ENCODE results near the gene FGF9. TPM values are rescaled to one million over a fixed set of nuclear protein-coding genes. Genes with fewer than 3 reads are reported as not detected.
A peak's percentile ranks its signal among the peaks of the same experiment; 100 is the strongest.

FGF9 gene
- total and polyA plus RNA-seq, 7 experiments from 2014 or later = 0.19 to 5.6 (median 2.0) TPM

GRCh38 chr13:21672796-21673538 is 2.1 kb downstream of the FGF9 start:
- H3K36me3 Mint-ChIP-seq = no peaks in the 10 kb centered on the region
- ChIA-PET CTCF (interaction anchor here (0.6 kb wide), 2 partner anchors 72 to 343 kb away, joined by 3 read pairs; no protein-coding TSS in a partner anchor), POLR2A (interaction anchor here (0.6 to 8.2 kb wide), 3 partner anchors 30 to 388 kb away, joined by 5 to 86 read pairs (median 7); partner anchors contain the start of gene MICU2)
- ATAC-seq = no peak
- no peaks in the 10 kb centered on the region for H3K36me3 ChIP-seq (ENCODE audit: control insufficient read depth in 2 of 3, insufficient read depth in 3 of 3, low read length in 3 of 3)
- intact Hi-C loops (cut with micrococcal nuclease) = loop anchor here (1.0 to 10.0 kb wide), 12 partner anchors 172 to 1904 kb away; partner anchors contain the start of genes MRPL57 (in 2 of the 2), SKA3 (in 2 of the 2), EEF1AKMT1 (in 1 of the 2) and ZDHHC20 (in 1 of the 2)
- peak overlapping the region; percentile 70 for H3K4me3 ChIP-seq (ENCODE audit: low read length)
- H3K9me3 Mint-ChIP-seq = peaks cover 0 to 3% (median 0%) of the 10 kb centered on the region in 11 donors
- peak overlapping the region; percentile 68 to 98 (median 92) for H3K4me3 Mint-ChIP-seq
- no peak for DNase-seq
- peaks cover 19 to 33% of the 10 kb centered on the region in 2 donors for H3K4me1 ChIP-seq (ENCODE audit: control insufficient read depth in 2 of 2, insufficient read depth in 2 of 2, low read length in 2 of 2)
- no peak overlapping the region for H3K27ac ChIP-seq (ENCODE audit: low read depth, low read length)
- peaks cover 11 to 85% (median 31%) of the 10 kb centered on the region in 5 donors for H3K27me3 Mint-ChIP-seq
- H3K27ac Mint-ChIP-seq = peak overlapping the region in 5 of 9 donors; percentile 21 to 88 (median 71)
- no peaks in the 10 kb centered on the region for H3K9me3 ChIP-seq (ENCODE audit: control insufficient read depth in 2 of 3, low read length in 3 of 3)
- peaks cover 0 to 10% of the 10 kb centered on the region in 2 donors for H3K27me3 ChIP-seq (ENCODE audit: control insufficient read depth in 2 of 2, insufficient read depth in 2 of 2, low read length in 2 of 2)
- H3K4me1 Mint-ChIP-seq = peaks cover 31 to 52% (median 46%) of the 10 kb centered on the region in 7 donors

GRCh38 chr13:21673539-21673788 is 2.6 kb downstream of the FGF9 start:
- ATAC-seq (peak; percentile 35), DNase-seq (peak in 6 of 9 donors; percentile 35 to 63 (median 56))
- ChIA-PET POLR2A (interaction anchor here (0.6 to 8.2 kb wide), 3 partner anchors 31 to 388 kb away, joined by 4 to 86 read pairs (median 7); partner anchors contain the start of gene MICU2), CTCF (interaction anchor here (0.6 to 1.3 kb wide), 4 partner anchors 35 to 387 kb away, joined by 3 to 4 read pairs (median 3); no protein-coding TSS in a partner anchor)
- no peak overlapping the region for H3K27ac ChIP-seq (ENCODE audit: low read depth, low read length)
- intact Hi-C loops (cut with micrococcal nuclease) = loop anchor here (1.0 to 10.0 kb wide), 12 partner anchors 171 to 1904 kb away; partner anchors contain the start of genes MRPL57 (in 2 of the 2), SKA3 (in 2 of the 2), EEF1AKMT1 (in 1 of the 2) and ZDHHC20 (in 1 of the 2)
- H3K4me3 Mint-ChIP-seq = peak overlapping the region; percentile 68 to 98 (median 92)
- no peaks in the 10 kb centered on the region for H3K36me3 Mint-ChIP-seq
- H3K4me1 Mint-ChIP-seq = peaks cover 30 to 50% (median 45%) of the 10 kb centered on the region in 7 donors
- peaks cover 9 to 85% (median 33%) of the 10 kb centered on the region in 5 donors for H3K27me3 Mint-ChIP-seq
- peaks cover 0 to 10% of the 10 kb centered on the region in 2 donors for H3K27me3 ChIP-seq (ENCODE audit: control insufficient read depth in 2 of 2, insufficient read depth in 2 of 2, low read length in 2 of 2)
- peak overlapping the region in 5 of 9 donors; percentile 21 to 88 (median 71) for H3K27ac Mint-ChIP-seq
- H3K9me3 ChIP-seq (ENCODE audit: control insufficient read depth in 2 of 3, low read length in 3 of 3) = no peaks in the 10 kb centered on the region
- peaks cover 19 to 33% of the 10 kb centered on the region in 2 donors for H3K4me1 ChIP-seq (ENCODE audit: control insufficient read depth in 2 of 2, insufficient read depth in 2 of 2, low read length in 2 of 2)
- peaks cover 0 to 3% (median 0%) of the 10 kb centered on the region in 11 donors for H3K9me3 Mint-ChIP-seq
- H3K36me3 ChIP-seq (ENCODE audit: control insufficient read depth in 2 of 3, insufficient read depth in 3 of 3, low read length in 3 of 3) = no peaks in the 10 kb centered on the region
- H3K4me3 ChIP-seq (ENCODE audit: low read length) = peak overlapping the region; percentile 70

- ChIA-PET CTCF (interaction anchor here (0.6 to 1.3 kb wide), 3 partner anchors 36 to 387 kb away, joined by 3 to 4 read pairs (median 3); no protein-coding TSS in a partner anchor), POLR2A (interaction anchor here (1.0 to 8.2 kb wide), 2 partner anchors 70 to 387 kb away, joined by 4 to 86 read pairs; partner anchors contain the start of gene MICU2)
- peak overlapping the region in 2 of 9 donors; percentile 62 to 63 for H3K27ac Mint-ChIP-seq
- no peaks in the 10 kb centered on the region for H3K36me3 ChIP-seq (ENCODE audit: control insufficient read depth in 2 of 3, insufficient read depth in 3 of 3, low read length in 3 of 3)
- H3K27ac ChIP-seq (ENCODE audit: low read depth, low read length) = no peak overlapping the region
- intact Hi-C loops (cut with micrococcal nuclease) = loop anchor here (1.0 to 10.0 kb wide), 12 partner anchors 171 to 1903 kb away; partner anchors contain the start of genes MRPL57 (in 2 of the 2), SKA3 (in 2 of the 2), EEF1AKMT1 (in 1 of the 2) and ZDHHC20 (in 1 of the 2)
- DNase-seq (peak; percentile 14 to 66 (median 56)), ATAC-seq (peak; percentile 30)
- H3K9me3 Mint-ChIP-seq = peaks cover 0 to 3% (median 0%) of the 10 kb centered on the region in 11 donors
- peak overlapping the region; percentile 73 for H3K4me3 ChIP-seq (ENCODE audit: low read length)
- H3K4me1 ChIP-seq (ENCODE audit: control insufficient read depth in 2 of 2, insufficient read depth in 2 of 2, low read length in 2 of 2) = peaks cover 16 to 30% of the 10 kb centered on the region in 2 donors
- H3K27me3 Mint-ChIP-seq = peaks cover 6 to 85% (median 29%) of the 10 kb centered on the region in 5 donors
- peaks cover 25 to 46% (median 40%) of the 10 kb centered on the region in 7 donors for H3K4me1 Mint-ChIP-seq
- H3K4me3 Mint-ChIP-seq = peak overlapping the region; percentile 78 to 98 (median 88)
- no peaks in the 10 kb centered on the region for H3K36me3 Mint-ChIP-seq
- H3K27me3 ChIP-seq (ENCODE audit: control insufficient read depth in 2 of 2, insufficient read depth in 2 of 2, low read length in 2 of 2) = peaks cover 0 to 10% of the 10 kb centered on the region in 2 donors
- no peaks in the 10 kb centered on the region for H3K9me3 ChIP-seq (ENCODE audit: control insufficient read depth in 2 of 3, low read length in 3 of 3)
These were observed 3.1 kb downstream of the FGF9 start for GRCh38 chr13:21673789-21674489.

GRCh38 chr13:21674490-21675009 is 3.7 kb downstream of the FGF9 start:
- intact Hi-C loops (cut with micrococcal nuclease) = loop anchor here (1.0 to 10.0 kb wide), 9 partner anchors 7 to 1903 kb away; partner anchors contain the start of genes EEF1AKMT1 (in 1 of the 2), ZDHHC20 (in 1 of the 2) and ZMYM2 (in 1 of the 2)
- DNase-seq (peak in 5 of 9 donors; percentile 16 to 25 (median 21)), ATAC-seq (no peak)
- ChIA-PET CTCF (interaction anchor here (0.9 to 1.3 kb wide), 2 partner anchors 36 to 386 kb away, joined by 3 to 4 read pairs; no protein-coding TSS in a partner anchor), POLR2A (interaction anchor here (1.0 to 8.2 kb wide), 2 partner anchors 70 to 387 kb away, joined by 4 to 86 read pairs; partner anchors contain the start of gene MICU2)
- H3K4me1 ChIP-seq (ENCODE audit: control insufficient read depth in 2 of 2, insufficient read depth in 2 of 2, low read length in 2 of 2) = peaks cover 14 to 28% of the 10 kb centered on the region in 2 donors
- H3K9me3 Mint-ChIP-seq = peaks cover 0 to 3% (median 0%) of the 10 kb centered on the region in 11 donors
- no peaks in the 10 kb centered on the region for H3K9me3 ChIP-seq (ENCODE audit: control insufficient read depth in 2 of 3, low read length in 3 of 3)
- H3K36me3 Mint-ChIP-seq = no peaks in the 10 kb centered on the region
- H3K36me3 ChIP-seq (ENCODE audit: control insufficient read depth in 2 of 3, insufficient read depth in 3 of 3, low read length in 3 of 3) = no peaks in the 10 kb centered on the region
- peak overlapping the region; percentile 73 for H3K4me3 ChIP-seq (ENCODE audit: low read length)
- peaks cover 19 to 39% (median 36%) of the 10 kb centered on the region in 7 donors for H3K4me1 Mint-ChIP-seq
- H3K4me3 Mint-ChIP-seq = peak overlapping the region; percentile 80 to 98 (median 90)
- peaks cover 0 to 10% of the 10 kb centered on the region in 2 donors for H3K27me3 ChIP-seq (ENCODE audit: control insufficient read depth in 2 of 2, insufficient read depth in 2 of 2, low read length in 2 of 2)
- peak overlapping the region in 5 of 9 donors; percentile 5 to 65 (median 34) for H3K27ac Mint-ChIP-seq
- H3K27me3 Mint-ChIP-seq = peaks cover 6 to 83% (median 25%) of the 10 kb centered on the region in 5 donors
- no peak overlapping the region for H3K27ac ChIP-seq (ENCODE audit: low read depth, low read length)

GRCh38 chr13:21675095-21675991 is 4.5 kb downstream of the FGF9 start:
- Mint-ChIP-seq H3K4me3 (peak overlapping the region; percentile 80 to 98 (median 90)), H3K4me1 (peaks cover 18 to 38% (median 35%) of the 10 kb centered on the region in 7 donors), H3K27ac (peak overlapping the region in 3 of 9 donors; percentile 1 to 71 (median 13)), H3K9me3 (peaks cover 0 to 3% (median 0%) of the 10 kb centered on the region in 11 donors), H3K27me3 (peaks cover 6 to 79% (median 24%) of the 10 kb centered on the region in 5 donors), H3K36me3 (no peaks in the 10 kb centered on the region)
- intact Hi-C loops (cut with micrococcal nuclease) = loop anchor here (1.0 to 10.0 kb wide), 5 partner anchors 8 to 489 kb away; partner anchors contain the start of gene ZDHHC20 (in 1 of the 2)
- peak; percentile 18 to 57 (median 40) for DNase-seq
- Histone ChIP-seq H3K36me3 (ENCODE audit: control insufficient read depth in 2 of 3, insufficient read depth in 3 of 3, low read length in 3 of 3) (no peaks in the 10 kb centered on the region), H3K4me1 (ENCODE audit: control insufficient read depth in 2 of 2, insufficient read depth in 2 of 2, low read length in 2 of 2) (peaks cover 14 to 28% of the 10 kb centered on the region in 2 donors), H3K27me3 (ENCODE audit: control insufficient read depth in 2 of 2, insufficient read depth in 2 of 2, low read length in 2 of 2) (peaks cover 0 to 10% of the 10 kb centered on the region in 2 donors), H3K4me3 (ENCODE audit: low read length) (peak overlapping the region; percentile 64), H3K27ac (ENCODE audit: low read depth, low read length) (no peak overlapping the region), H3K9me3 (ENCODE audit: control insufficient read depth in 2 of 3, low read length in 3 of 3) (no peaks in the 10 kb centered on the region)
- no peak for ATAC-seq
- POLR2A ChIA-PET = interaction anchor here (0.5 to 8.2 kb wide), 2 partner anchors 71 to 903 kb away, joined by 3 to 86 read pairs; partner anchors contain the start of gene MICU2
- CTCF ChIA-PET = interaction anchor here (1.6 kb wide), 1 partner anchor 14 kb away, joined by 3 read pairs; no protein-coding TSS in a partner anchor

Data from naive thymus-derived CD4-positive, alpha-beta T cell (primary cell).